ENCODE measurements around the gene INCENP.

INCENP gene

GRCh38 chr11:62124186-62125113, 639 bp downstream of the INCENP start:
- DNase-seq, result peak; percentile 45 to 58

DNA sequence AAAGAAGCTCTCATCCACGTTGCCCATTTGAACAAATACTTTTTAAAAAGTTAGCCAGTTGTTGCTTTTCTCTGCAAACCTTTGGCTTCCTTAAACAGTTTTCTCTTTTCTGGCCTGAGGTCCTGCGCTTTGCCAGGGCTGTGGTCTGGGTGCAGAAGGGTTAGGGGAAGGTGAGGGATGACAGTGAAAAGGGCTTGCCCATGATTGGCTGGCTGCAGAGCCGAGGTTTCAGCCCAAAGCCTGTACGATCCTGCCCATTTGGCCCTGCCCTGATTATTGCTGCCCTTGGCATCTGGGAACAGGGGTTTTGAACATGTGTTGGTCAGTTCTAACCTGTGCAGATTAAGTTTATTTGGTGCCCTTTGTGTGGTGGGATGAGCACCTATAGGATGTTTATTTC, 1.5 kb downstream of the INCENP start:
- DNase-seq, result no peak

- peak in 1 of 2 donors; percentile 28 for DNase-seq
Measured at GRCh38 chr11:62125881-62126280, 2.1 kb downstream of the INCENP start.

DNA sequence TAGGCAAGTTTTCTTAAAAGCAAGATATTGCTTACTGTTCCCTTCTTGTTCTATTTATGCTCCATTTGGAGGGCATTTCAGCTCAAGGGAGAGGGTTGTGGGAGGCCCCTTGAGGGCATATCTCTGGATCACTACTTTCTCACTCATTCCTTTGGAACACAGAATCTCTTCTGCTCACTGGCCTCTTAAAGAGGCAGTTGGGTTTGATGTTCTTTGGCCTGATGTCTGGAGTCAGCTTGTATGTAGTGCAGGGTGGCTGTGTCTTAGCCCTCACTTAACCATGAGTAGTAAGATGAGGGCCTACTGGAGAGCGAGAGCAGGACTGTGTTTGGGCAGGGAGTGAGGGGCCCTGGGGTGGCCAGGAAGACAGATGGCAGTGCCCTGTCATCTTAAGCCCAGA, 3.6 kb downstream of the INCENP start:
- DNase-seq, result no peak

DNA sequence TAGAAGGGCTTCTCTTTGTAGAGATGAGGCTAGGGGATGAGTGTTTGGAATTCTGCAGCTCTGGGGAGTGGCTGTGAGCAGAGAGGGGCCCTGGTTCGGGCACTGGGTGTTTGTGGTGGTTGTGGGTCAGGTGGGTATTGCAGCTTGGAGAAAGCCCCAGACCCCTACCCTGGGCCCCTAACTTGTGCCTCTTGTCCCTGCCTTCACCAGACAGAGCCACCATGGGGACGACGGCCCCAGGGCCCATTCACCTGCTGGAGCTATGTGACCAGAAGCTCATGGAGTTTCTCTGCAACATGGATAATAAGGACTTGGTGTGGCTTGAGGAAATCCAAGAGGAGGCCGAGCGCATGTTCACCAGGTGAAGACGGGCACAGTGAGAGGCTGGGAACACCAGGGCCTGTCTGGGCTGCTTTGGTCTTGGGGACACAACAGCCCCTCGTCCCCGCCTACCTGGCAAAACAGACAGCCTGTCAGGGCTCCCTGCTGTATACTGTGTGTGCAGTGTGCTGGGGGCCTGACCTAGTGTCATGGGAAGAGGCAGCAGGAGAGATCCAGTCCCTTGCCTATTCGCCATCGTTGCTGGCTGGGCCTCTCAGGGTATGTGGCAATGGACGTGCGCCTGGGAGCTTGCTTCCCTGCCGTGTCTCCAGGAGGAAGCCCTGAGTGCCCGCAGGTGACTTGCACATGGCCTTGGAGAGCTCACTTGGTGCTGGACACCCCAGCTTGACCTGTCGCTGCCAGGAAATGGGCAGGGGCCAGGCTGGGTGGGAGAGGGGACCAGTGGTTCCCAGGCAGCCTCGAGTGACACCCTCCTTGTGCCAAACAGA, 4.3 kb downstream of the INCENP start:
- DNase-seq, result no peak

DNA sequence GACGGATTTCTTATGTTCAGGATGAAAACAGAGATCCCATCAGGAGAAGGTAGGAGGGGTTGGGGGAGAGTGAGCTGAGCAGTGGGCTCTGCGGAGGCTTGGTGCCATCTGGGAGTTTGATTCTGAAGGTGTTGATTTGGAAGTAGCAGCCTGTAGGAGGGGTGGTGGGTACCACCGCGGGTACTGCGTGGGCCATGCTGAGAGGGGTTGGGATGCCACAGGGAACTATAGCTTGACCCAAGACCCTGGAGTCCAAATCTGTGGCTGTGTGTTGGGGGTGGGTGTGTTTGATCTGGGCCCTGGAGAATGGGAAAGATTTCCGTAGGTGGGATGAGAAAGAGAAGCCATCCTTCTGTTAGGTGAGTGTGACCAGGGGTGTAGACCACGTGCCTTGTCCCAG, 5.0 kb downstream of the INCENP start:
- no peak for DNase-seq

- DNase-seq, result no peak
Measured at GRCh38 chr11:62129590-62130282, 5.9 kb downstream of the INCENP start.

DNA sequence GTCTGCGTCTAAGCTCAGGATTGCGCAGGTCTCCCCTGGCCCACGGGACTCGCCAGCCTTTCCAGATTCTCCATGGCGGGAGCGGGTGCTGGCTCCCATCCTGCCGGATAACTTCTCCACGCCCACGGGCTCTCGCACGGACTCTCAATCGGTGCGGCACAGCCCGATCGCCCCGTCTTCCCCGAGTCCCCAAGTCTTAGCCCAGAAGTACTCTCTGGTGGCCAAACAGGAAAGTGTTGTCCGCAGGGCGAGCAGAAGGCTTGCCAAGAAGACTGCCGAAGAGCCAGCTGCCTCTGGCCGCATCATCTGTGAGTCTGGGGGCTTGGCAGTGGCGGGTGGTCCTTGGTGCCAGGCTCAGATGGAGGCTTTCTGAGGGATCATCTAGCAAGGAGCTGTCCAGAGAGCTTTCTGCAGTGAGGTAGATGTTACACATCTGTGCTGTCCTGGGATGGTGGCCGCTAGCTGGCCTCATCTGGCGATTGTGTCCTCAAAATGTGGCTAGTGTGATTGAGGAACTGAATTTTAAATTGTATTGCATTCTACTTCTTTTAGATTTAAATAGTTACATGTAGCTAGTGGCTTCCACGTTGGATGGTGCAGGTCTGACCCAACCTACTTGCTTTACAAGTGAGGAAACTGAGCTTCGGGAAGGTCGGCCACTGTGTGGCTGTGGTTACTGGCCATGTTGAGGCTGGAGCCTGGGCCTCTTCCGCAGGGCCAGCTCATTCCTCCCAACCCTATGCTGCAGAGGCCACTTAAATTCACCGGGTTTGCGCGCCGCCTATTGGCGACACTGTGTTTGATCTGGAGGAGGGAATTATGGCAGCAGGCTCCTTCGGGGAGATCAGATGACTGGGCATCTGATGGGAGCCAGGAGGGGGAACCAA, 6.7 kb downstream of the INCENP start:
- DNase-seq, result no peak

GRCh38 chr11:62131170-62131464, 7.3 kb downstream of the INCENP start:
- DNase-seq, result no peak

DNA sequence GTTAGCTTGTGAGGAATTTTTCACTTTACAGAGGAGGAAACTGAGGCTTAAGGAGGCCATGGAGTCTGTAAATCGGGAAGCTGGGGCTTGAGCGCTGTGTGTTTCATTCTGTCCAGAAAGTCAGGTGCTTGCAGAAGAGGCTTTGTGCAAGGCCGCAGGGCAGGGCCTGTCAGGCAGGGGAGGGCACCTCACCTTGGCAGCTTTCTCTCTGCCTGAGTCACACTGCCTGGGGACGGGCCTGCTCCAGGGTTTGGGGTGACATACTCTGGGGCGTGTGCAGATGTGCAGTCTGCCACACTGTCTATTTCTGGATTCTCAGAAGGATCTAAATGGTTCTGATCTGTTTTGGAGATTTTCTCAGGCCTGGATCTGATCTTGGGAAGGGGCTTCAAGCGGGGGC, 8.4 kb downstream of the INCENP start:
- DNase-seq, result no peak

- no peak for DNase-seq
Measured at GRCh38 chr11:62132689-62133293, 9.0 kb downstream of the INCENP start.

DNA sequence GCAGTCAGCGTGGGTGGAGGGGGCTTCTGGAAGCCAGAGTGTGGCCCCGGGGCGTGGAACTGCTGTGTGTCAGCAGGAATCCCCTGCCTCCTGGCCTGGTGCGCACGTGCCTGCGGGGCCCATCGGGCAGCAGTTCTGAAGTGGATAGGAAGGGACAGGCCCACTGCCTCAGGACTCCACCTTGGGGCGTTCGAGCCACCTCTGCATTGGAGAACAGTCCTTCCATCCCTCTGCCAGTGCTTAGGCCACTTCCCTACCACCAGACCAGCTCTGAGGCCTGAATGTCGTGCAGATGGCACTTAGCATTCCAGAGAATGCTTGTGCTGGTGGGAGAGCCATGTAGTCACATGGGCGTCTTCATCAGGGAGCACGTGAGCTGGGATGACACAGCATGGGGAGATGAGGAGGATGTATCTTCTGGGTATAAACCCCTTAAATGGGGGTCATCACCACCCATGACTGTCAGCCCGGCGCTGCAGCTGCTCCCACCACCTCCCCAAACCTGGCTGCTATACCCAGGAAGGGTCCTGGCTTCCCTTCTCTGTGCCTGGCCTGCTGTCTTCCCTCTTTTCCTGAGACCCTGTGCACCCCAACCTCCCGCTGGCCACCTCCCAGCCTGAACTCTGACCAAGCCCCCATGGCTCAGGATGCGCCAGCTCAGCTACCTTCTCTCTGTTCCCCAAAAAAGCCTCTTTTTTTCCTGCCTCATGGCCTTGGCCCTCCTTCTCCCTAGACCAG, 9.7 kb downstream of the INCENP start:
- no peak for DNase-seq

DNA sequence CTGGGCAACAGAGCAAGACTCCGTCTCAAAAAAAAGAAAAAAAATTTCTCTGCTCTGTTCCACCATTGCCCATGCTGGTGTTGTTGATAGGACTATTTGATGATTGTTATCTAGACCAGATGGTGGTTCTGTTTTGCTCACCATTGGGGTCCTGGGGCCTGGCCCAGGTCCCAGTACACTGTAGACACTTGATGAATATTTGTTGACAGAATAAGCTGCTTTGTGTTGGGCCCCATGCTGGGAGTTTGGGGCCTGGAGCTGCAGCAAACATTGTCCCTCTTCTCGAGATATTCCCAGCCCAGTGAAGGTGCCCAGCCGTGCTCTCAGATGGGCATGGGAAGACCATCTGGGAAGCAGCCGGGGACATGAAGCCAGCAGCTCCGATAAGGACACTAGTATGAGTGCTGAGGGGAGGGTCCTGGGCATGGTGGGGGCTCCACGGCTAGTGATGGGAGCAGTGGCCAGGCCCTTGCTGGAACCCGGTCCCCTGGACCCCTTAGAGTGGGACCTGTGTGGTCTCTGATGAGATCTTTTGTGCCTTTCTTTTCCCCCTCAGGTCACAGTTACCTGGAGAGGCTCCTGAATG, 13.6 kb downstream of the INCENP start:
- DNase-seq, result no peak

- DNase-seq, result no peak
Measured at GRCh38 chr11:62137881-62138629, 14.2 kb downstream of the INCENP start.

GRCh38 chr11:62138630-62139425, 15.0 kb downstream of the INCENP start:
- DNase-seq, result no peak

DNA sequence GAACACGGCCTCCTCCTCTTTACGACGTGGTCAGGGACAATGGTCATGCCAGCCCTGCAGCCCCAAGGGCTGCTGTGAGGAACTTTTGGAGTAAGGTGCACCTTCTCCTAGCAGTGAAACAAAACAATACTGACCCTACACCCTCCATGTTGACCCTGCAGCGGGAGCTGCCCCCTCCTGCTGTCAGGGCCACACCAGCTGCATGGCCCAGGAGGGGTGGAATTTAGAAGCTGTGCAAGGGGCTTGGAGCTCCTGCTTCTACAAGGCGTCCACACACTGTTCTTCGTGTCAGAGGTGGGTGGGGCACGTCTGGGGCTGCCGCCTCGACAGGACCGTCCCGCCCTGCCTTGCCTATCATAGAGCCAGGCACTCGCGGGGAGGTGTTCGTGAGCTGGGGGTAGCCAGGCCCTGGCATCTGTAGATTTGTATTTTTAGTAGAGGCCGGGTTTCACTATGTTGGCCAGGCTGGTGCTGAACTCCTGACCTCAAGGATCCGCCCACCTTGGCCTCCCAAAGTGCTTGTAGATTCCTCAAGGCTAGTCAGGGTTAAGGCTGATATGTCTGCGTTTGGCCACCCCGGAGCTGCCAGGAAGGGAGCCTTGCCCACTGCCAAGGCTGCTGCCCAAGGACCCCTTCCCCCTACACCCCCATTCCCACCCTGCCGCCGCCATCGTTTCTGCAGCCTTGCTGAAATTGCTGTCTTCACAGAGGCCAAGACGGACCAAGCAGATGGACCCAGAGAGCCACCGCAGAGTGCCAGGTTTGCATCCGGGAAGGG, 15.9 kb downstream of the INCENP start:
- DNase-seq, result no peak

DNA sequence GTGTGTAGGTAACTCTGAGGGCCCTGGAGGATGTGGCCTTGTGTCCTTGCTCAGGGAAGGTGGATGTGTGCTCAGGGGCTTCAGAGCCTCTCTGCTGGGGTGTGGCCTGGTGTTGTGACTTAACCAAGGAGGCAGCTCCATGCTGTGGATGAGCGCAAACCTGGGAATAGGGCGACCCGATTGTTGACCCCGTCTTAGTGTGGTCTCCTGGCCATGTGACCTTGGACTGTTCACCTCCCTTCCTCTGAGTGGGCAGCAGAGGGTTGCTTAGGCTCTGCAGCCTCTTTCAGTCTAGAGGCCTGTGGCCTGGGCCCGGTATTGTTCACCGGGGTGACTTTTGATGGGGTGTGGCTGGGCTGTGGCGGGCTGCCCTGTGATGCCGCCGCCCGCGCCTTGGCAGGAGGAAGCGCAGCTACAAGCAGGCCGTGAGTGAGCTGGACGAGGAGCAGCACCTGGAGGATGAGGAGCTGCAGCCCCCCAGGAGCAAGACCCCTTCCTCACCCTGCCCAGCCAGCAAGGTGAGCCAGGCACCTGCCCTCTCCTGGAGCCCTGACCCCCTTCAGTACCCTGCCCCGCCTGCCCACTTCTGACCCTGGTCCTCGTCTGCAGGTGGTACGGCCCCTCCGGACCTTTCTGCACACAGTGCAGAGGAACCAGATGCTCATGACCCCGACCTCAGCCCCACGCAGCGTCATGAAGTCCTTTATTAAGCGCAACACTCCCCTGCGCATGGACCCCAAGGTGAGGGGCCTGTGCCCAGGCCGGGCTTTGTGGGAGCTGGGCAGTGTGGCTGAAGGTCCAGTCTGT, 16.7 kb downstream of the INCENP start:
- no peak for DNase-seq
